Fibroblast of lung (primary cell): ENCODE data around the gene MRPS34.

Experiments used
- EZH2 ChIP-seq: IDR thresholded peaks from 2 replicates; pipeline ENCODE4 v1.5.1; 2012; ENCODE audit warnings: low read length, control low read depth, mild to moderate bottlenecking; ENCODE audit errors: missing control alignments
- TF ChIP-seq, protein P1 (sequence below), 2 donors: IDR thresholded peaks in 1 of 2; conservative IDR thresholded peaks in 1 of 2; 1 replicate in 1 of 2; 2 replicates in 1 of 2; pipeline ENCODE4 v1.5.1; 2011 to 2012; ENCODE audit warnings: low read length in 2 of 2, control low read depth in 1 of 2, inconsistent platforms in 1 of 2, low read depth in 1 of 2, mild to moderate bottlenecking in 1 of 2

GRCh38 chr16:1740234-1740633 lies 32.7 kb downstream of the MRPS34 start:
- TF ChIP-seq, protein P1, sequence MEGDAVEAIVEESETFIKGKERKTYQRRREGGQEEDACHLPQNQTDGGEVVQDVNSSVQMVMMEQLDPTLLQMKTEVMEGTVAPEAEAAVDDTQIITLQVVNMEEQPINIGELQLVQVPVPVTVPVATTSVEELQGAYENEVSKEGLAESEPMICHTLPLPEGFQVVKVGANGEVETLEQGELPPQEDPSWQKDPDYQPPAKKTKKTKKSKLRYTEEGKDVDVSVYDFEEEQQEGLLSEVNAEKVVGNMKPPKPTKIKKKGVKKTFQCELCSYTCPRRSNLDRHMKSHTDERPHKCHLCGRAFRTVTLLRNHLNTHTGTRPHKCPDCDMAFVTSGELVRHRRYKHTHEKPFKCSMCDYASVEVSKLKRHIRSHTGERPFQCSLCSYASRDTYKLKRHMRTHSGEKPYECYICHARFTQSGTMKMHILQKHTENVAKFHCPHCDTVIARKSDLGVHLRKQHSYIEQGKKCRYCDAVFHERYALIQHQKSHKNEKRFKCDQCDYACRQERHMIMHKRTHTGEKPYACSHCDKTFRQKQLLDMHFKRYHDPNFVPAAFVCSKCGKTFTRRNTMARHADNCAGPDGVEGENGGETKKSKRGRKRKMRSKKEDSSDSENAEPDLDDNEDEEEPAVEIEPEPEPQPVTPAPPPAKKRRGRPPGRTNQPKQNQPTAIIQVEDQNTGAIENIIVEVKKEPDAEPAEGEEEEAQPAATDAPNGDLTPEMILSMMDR (conservative IDR thresholded peaks at IDR 0.05 in 1 of 2, IDR thresholded peaks at IDR 0.05 in 1 of 2; ENCODE audit: low read depth in 1 of 2, low read length in 2 of 2) = no peak
- no peak for TF ChIP-seq EZH2
